Measurements from ENCODE around the gene PTAFR. TPM values are rescaled to one million over a fixed set of nuclear protein-coding genes. Genes with fewer than 3 reads are reported as not detected.
A peak's percentile ranks its signal among the peaks of the same experiment; 100 is the strongest.

The PTAFR gene, protein sequence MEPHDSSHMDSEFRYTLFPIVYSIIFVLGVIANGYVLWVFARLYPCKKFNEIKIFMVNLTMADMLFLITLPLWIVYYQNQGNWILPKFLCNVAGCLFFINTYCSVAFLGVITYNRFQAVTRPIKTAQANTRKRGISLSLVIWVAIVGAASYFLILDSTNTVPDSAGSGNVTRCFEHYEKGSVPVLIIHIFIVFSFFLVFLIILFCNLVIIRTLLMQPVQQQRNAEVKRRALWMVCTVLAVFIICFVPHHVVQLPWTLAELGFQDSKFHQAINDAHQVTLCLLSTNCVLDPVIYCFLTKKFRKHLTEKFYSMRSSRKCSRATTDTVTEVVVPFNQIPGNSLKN
- total RNA-seq = 10 to 100 TPM in 2 of 9 donors, 1 to 10 TPM in 7; 1.5 to 23.5 (median 2.2) TPM
- polyA plus RNA-seq = 1 to 10 TPM in 1 of 2 donors, under 1 TPM in 1; 0.42 to 2.1 TPM
- long read RNA-seq, donor 1, full-length matches to known transcripts = 1 of 1 reads
- long read RNA-seq, donor 1, partial matches to known transcripts = 0 of 1 reads
- long read RNA-seq, donor 1, other reads (novel, unspliced or antisense) = 0 of 1 reads
- long read RNA-seq, donor 2, full-length matches to known transcripts = 11 of 11 reads
- long read RNA-seq, donor 2, partial matches to known transcripts = 0 of 11 reads
- long read RNA-seq, donor 2, other reads (novel, unspliced or antisense) = 0 of 11 reads
- long read RNA-seq, donor 3, full-length matches to known transcripts = 1 of 3 reads
- long read RNA-seq, donor 3, partial matches to known transcripts = 0 of 3 reads
- long read RNA-seq, donor 3, other reads (novel, unspliced or antisense) = 2 of 3 reads

- intact Hi-C loops (cut with DNase I) = no loop called here
- H3K4me1 ChIP-seq = peaks cover 0 to 38% (median 10%) of the 10 kb centered on the region in 12 donors
- DNase-seq = peak in 4 of 5 donors; percentile 37 to 73 (median 50)
- no peaks in the 10 kb centered on the region for H3K36me3 ChIP-seq
- H3K4me3 ChIP-seq = peak within 1 kb of the TSS in 9 of 12 donors; percentile 5 to 60 (median 24)
- ATAC-seq = peak in 3 of 4 donors; percentile 33 to 65 (median 55)
- H3K9me3 ChIP-seq = no peaks in the 10 kb centered on the region
- TF ChIP-seq, protein P1, sequence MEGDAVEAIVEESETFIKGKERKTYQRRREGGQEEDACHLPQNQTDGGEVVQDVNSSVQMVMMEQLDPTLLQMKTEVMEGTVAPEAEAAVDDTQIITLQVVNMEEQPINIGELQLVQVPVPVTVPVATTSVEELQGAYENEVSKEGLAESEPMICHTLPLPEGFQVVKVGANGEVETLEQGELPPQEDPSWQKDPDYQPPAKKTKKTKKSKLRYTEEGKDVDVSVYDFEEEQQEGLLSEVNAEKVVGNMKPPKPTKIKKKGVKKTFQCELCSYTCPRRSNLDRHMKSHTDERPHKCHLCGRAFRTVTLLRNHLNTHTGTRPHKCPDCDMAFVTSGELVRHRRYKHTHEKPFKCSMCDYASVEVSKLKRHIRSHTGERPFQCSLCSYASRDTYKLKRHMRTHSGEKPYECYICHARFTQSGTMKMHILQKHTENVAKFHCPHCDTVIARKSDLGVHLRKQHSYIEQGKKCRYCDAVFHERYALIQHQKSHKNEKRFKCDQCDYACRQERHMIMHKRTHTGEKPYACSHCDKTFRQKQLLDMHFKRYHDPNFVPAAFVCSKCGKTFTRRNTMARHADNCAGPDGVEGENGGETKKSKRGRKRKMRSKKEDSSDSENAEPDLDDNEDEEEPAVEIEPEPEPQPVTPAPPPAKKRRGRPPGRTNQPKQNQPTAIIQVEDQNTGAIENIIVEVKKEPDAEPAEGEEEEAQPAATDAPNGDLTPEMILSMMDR (IDR thresholded peaks at IDR 0.05) = no peak
- no peak for TF ChIP-seq POLR2A (IDR thresholded peaks at IDR 0.05)
- peak within 1 kb of the TSS in 6 of 12 donors; percentile 2 to 90 (median 40) for H3K27ac ChIP-seq
- no peaks in the 10 kb centered on the region for H3K27me3 ChIP-seq
- WGBS, 4 donors = 73 to 78% (median 77%) methylated on average over 18 of the region's 18 CpGs
Observed at GRCh38 chr1:28176492-28177470, at the start of gene PTAFR. Gene PTAFR (minus strand): TSS chr1:28176690. CDS start chr1:28151021, 25,669 bp downstream.

GRCh38 chr1:28213315-28213714, 36.8 kb upstream of the PTAFR start:
- WGBS, 4 donors = 60 to 90% (median 79%) methylated on average over 2 of the region's 2 CpGs
- Histone ChIP-seq H3K9me3 (no peaks in the 10 kb centered on the region), H3K36me3 (peaks cover 0 to 81% (median 68%) of the 10 kb centered on the region in 9 donors), H3K4me3 (no peak overlapping the region), H3K27me3 (no peaks in the 10 kb centered on the region), H3K27ac (no peak overlapping the region), H3K4me1 (peaks cover 0 to 3% (median 0%) of the 10 kb centered on the region in 12 donors)
- DNase-seq = no peak
- intact Hi-C loops (cut with DNase I) = no loop called here
- no peak for ATAC-seq
- TF ChIP-seq, protein P1 (IDR thresholded peaks at IDR 0.05) = no peak
- TF ChIP-seq POLR2A (IDR thresholded peaks at IDR 0.05) = no peak

DNA sequence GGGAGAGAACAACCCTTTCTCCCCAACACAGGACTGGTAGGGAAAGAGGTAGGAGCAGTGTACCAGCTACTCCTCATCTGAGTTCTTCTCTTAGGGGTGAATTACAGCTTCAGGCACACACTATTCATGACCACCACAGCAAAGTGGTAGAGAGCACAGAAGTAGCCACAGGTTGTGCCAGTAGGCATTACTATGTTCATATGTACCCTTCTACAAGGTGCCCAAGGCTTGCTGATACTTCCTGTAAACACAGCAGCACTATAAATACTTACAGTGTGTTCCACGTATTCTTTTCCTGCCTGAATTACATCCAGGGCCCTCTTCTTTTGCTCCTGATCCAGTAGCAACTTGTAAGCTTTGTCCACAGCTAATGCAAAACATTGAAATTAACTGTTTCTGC, 33.2 kb upstream of the PTAFR start:
- TF ChIP-seq POLR2A (IDR thresholded peaks at IDR 0.05) = no peak
- TF ChIP-seq, protein P1 (IDR thresholded peaks at IDR 0.05) = no peak
- peaks cover 0 to 3% (median 0%) of the 10 kb centered on the region in 12 donors for H3K4me1 ChIP-seq
- no peak overlapping the region for H3K4me3 ChIP-seq
- no peak for DNase-seq
- WGBS, 4 donors = 25 to 51% (median 42%) methylated on average over 1 of the region's 1 CpG
- peaks cover 0 to 96% (median 88%) of the 10 kb centered on the region in 9 donors for H3K36me3 ChIP-seq
- no peaks in the 10 kb centered on the region for H3K27me3 ChIP-seq
- ATAC-seq = no peak
- intact Hi-C loops (cut with DNase I) = loop anchor here (1.0 to 10.0 kb wide), 10 partner anchors 117 to 355 kb away; no protein-coding TSS in a partner anchor
- H3K27ac ChIP-seq = no peak overlapping the region
- no peaks in the 10 kb centered on the region for H3K9me3 ChIP-seq
